GM12872 (cell line): ENCODE data around the gene FYCO1.

ENCODE experiments used
- TF ChIP-seq, protein P1 (sequence below): IDR thresholded peaks from 3 replicates; pipeline ENCODE4 v1.5.1; 2011; ENCODE audit warnings: low read depth, mild to moderate bottlenecking, low read length, moderate library complexity; ENCODE audit not compliant: insufficient read depth

Gene FYCO1

DNA sequence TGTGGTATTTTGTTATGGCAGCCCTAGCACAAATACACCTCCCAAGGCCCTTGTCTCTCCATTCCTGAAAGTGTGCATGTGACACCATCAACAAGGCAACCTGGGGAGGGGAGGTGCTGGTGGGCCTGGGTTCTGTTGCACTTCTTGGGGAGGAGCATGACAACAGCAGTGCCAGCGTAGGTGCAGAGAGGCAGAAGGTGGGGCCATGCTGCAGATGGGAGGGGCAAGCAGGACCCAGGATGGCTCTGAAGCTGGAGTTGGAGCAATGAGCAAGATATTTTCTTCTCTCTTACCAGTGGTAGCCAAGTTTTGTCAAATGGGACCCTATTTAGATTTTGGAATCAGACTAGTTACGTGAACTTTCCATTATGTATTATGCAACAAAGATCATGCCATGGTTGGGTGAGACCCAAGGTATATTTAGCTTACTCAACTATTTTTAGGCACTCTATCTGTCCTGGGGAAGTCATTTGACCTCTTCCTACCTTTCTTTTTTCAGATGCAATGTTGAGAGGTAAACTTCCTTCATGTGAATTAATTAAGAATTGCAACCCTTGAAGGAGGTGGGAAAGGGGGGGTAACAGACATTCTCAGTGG is 3.4 kb downstream of the FYCO1 start:
- TF ChIP-seq, protein P1, sequence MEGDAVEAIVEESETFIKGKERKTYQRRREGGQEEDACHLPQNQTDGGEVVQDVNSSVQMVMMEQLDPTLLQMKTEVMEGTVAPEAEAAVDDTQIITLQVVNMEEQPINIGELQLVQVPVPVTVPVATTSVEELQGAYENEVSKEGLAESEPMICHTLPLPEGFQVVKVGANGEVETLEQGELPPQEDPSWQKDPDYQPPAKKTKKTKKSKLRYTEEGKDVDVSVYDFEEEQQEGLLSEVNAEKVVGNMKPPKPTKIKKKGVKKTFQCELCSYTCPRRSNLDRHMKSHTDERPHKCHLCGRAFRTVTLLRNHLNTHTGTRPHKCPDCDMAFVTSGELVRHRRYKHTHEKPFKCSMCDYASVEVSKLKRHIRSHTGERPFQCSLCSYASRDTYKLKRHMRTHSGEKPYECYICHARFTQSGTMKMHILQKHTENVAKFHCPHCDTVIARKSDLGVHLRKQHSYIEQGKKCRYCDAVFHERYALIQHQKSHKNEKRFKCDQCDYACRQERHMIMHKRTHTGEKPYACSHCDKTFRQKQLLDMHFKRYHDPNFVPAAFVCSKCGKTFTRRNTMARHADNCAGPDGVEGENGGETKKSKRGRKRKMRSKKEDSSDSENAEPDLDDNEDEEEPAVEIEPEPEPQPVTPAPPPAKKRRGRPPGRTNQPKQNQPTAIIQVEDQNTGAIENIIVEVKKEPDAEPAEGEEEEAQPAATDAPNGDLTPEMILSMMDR, result no peak

DNA sequence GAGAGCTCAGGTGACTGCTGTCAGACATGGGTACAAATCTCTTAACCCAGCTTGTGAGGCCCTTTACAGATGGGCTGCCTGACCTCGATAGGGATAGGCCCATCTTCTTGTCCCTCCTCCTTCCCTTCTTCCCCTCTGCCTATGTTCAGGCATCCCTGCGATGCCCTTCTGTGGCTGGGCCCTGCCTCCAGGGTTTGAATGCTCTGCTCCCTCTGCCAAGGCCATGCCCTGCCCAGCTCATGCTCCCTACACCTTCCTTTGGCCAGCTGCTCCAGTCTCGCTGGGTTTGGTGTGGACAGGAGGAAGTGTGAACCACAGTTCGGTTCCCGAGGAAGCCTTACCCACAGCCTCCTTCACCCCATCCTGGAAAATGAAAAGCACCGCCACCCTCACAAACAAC is 4.3 kb downstream of the FYCO1 start:
- TF ChIP-seq, protein P1, result no peak

DNA sequence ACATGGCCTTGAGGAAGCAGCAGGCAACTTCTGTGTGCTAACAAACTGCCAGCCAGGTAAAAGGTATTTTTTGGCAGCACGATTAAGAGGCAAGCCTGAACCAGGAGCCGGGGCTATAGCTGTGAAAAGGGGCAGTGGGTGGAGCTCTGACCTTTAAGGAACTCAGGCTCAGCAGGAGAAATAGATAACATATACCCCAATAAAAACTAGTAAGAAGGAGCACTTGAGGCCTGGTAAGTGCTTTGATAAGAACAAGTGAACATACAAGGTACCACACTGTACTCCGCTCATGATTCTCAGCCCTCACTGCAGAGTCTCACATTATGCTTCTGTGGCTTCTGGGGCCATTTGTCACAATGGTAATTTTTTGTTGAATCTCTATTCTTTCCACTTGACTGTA is 5.4 kb downstream of the FYCO1 start:
- TF ChIP-seq, protein P1, result no peak

DNA sequence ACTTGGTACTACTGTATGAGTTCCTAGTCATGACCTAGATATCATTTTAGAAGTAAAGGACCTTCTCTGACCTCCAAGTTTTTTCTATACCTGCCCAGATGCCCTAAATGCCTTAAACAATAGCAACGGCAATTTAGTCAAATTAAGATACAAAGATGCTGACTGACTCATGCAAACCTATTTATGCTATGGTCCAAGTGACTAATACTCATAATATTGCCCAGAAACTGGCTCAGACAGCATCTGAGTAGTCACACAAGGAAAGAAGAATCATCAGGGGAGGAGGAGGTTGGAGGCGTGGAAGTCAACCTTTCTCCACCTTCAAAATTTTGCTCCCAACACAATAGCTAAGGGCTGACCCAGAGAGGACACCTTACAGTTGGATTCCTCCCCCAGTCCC is 6.8 kb downstream of the FYCO1 start:
- TF ChIP-seq, protein P1, result no peak

DNA sequence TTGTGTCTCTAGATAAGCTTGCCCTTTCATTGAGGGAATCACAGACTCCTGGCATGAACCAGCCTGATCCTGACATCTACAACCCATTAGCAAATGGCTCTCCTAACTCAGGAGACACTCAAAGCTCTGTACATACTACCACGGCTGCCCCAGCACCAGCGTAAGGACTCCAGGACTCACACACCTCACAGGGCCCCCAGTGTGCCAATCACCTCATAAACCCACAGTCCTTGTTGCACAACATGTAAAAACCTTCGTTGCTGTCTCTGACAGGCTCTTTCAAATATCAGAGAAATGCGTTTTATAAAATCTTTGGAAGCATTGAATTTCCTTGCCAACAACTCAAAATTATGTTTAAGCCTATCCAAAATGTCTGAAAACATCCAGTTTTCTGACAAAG is 7.3 kb downstream of the FYCO1 start:
- TF ChIP-seq, protein P1, result no peak

DNA sequence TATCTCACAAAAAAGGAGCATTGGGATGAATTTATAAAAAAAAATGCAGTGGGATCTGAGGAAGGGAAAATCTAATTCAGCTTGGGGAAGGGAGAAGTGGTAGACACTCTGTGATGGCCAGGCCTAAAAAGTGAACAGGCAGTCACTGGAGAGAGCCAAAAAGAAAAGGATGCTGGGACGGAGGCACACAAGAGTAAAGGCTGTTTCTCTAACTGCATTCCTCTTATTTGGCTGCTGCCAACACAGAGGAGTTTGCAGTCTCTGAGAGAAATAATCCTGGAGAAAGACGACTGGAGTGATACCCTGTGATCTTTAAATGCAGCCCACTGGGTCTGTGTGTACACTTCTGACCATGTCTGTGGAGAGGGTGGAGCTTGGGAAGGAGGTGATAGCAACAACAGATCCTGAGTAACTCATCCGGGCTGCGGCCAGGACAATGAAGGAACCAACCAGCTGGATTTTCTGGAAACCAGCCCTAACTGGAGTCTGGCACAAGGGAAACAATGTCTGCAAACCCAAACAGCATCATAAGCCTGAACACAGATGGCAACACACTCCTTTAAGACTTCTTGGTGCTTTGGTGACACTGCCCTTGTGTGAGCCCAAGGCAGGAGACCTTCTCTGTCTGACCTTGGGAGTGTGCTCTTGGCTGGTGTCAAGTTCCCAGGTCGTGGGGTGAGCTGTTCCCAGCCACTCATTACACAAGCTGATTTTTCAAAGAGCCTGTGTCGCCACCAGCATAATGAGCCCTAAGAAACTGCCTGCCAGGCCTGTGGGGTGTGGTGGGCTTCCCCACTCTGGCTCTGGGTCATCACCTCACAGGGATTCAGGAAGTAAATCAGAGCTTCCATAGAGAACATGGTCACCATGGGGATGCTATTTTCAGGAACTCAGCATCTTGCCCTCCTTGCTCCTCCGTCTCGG is 8.0 kb downstream of the FYCO1 start:
- TF ChIP-seq, protein P1, result no peak

DNA sequence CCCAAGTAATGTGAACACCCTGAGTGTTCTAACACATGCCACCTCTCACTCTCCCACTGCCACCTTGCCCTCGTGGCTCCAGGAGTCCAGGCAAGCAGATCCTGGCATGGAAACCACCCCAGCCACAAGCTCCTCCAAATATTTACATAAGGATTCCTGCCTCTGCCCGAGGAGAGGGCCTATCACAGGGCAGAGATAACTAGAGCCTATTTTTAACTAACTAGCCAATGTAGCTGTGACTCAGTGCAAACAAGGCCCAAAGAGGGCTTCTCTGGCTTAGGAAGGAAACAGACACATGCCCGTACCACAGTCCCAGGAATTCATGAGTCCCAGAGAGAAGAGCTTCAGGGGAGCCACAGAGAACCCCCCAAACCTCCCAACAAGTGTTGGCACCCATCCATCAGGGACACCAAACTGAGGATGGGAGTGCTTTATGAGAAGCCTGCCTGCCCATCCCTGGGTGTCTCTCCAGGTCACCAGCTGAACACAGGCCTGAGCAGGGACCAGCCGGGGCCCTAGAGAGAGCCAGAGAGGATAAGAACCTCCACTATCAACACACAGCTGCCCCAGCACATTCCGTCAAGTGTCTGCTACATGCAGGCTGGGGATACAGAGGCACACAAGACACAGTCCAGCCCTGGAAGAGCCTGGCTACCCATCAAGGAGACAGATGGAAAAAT is 9.2 kb downstream of the FYCO1 start:
- TF ChIP-seq, protein P1, result no peak
